GM21723 (cell line): ENCODE results near the gene PLEKHA4.
"Not testable (repeated sequence)": the region's sequence is repeated elsewhere in the genome, so short reads cannot be mapped to it uniquely, and the experiment has no call there.

Experiments
- ATAC-seq: cut with Tn5 transposase; IDR thresholded peaks from one replicate; pipeline ENCODE4 v1.9.1; 2021; ENCODE audit warnings: mild to moderate bottlenecking, moderate library complexity; ENCODE audit not compliant: unreplicated experiment

PLEKHA4 gene

DNA sequence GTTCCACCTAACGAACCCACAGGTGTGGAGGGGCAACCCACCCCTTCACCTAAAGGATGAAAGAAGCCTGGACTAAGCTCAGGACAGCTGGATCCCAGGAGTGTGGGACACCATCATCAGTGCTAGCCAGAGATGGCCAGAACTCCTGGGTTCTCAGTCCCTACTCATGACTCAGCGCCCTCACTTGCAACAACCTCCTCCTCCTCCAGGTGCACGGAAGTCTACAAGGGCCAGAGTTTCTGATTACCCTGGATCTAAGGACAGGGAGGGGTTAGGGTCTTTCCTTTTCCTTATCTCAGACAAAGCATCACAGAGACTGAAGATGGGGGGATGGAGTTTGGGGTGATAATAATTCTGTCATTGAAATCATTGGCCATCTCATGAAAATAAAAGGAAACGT, 22.1 kb upstream of the PLEKHA4 start:
- no peak for ATAC-seq

DNA sequence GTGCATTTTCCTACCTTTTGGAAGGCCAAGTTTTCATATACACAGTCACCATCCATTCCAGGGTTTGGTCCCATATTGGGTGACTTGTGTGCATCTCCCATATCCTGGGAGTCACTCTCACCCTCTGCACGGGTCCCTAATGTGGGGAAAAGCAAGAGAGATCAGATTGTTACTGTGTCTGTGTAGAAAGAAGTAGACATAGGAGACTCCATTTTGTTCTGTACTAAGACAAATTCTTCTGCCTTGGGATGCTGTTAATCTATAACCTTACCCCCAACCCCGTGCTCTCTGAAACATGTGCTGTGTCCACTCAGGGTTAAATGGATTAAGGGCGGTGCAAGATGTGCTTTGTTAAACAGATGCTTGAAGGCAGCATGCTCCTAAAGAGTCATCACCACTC, 21.1 kb upstream of the PLEKHA4 start:
- ATAC-seq: not testable (repeated sequence)

DNA sequence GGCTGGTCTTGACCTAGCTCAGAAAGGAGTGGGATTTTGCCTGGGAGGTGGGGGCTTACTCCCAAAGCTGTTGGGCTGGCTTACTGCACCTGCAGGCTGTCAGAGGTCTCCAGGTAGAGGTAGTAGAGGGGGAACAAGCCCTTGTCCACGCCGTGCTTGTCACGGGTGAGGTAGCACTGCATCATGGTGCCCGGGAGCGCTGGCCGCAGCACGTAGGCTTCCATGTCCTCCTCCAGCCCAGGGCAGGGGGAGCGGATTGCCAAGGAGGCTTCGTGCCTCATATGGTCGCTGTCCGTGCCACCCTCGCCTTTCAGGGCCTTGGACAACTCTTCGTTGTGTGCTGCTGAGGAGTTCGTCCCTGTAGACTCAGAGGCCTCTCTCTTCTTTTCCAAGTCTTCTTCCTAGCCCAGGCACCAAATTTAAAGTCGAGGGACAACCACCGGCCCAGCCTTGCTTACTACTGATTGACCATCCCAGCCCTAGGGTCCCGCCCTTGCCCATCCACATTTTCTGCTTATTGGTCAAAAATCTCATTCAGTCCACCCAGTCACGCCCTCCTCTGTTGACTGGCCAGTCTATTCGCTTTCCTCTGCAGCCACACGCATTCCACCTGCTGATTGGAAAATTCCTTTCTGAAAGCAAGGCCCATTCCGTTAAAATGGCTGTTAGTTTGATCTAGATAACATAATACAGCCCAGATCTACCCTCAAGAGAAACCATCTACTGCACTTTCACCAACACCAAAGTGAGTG, 19.6 kb upstream of the PLEKHA4 start:
- no peak for ATAC-seq

DNA sequence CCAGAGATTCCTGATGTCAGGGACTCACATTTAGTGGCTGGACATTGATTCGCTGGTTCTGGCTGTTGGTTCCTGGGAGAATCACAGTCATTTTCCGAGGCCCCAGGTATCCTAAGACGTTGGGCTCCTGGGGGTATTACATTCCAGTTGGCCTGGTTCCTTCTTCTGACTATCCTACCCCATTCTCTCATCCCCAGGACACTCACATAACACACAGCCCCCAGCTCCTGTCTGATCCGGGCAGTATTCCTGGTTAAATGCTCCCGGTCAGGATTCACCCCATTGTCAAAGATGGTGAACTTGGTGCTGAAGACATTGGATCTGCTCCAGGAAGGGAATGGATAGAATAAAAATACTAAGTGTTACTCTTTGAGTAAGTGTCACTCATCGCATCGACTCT, 15.3 kb upstream of the PLEKHA4 start:
- ATAC-seq: no peak

DNA sequence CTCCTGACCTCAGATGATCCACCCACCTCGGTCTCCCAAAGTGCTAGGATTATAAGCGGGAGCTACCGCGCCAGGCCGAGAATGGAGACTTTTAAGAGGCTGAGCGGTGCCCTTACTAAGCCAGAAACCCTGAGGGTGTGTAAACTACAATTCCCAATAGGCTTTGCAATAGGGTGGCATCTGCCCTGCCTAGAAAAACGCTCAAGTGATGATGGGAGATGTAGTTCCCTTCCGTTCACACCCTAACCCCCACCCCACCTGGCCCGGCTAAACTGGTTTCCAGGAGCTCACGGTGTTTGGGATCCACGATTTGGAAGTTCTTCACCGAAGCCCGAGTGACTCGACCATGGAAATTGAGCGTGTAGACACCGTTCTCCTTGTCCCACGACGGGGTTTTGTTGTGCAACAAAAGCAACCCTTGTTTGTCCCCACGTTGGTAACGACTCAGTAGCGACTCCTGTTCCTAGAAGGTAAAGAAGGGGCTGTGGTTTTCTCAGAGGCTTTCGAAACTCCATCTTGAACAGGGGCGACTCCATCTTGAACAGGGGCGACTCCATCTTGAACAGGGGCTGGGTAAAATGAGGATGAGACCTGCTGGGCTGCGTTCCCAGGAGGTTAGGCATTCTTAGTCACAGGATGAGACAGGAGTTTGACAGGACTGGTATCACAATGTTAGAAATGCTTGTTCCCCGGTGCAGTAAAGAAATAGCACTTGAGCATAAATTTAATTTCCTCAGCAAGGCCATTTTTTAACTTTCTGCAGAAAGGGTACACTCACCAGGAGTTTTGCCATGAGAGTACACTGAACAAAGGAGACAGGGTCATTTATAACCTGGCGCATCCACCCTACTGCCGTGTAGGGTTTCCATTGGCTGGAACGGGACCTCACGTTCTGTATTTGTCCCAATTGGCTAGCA, 13.6 kb upstream of the PLEKHA4 start:
- ATAC-seq: no peak

DNA sequence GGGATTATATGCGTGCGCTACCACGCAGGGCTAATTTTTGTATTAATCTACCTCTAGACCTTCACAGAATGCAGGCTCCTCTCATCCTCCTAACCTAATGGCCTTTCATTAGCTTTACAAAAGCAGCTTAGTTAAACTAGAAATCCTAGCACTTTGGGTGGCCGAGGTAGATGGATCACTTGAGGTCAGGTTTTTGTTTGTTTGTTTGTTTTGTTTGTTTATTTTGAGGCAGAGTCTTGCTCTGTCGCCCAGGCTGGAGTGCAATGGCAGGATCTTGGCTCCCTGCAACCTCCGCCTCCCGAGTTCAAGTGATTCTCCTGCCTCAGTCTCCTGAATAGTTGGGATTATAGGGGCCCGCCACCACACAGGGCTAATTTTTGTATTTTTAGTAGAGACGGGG, 11.3 kb upstream of the PLEKHA4 start:
- not testable (repeated sequence) for ATAC-seq

DNA sequence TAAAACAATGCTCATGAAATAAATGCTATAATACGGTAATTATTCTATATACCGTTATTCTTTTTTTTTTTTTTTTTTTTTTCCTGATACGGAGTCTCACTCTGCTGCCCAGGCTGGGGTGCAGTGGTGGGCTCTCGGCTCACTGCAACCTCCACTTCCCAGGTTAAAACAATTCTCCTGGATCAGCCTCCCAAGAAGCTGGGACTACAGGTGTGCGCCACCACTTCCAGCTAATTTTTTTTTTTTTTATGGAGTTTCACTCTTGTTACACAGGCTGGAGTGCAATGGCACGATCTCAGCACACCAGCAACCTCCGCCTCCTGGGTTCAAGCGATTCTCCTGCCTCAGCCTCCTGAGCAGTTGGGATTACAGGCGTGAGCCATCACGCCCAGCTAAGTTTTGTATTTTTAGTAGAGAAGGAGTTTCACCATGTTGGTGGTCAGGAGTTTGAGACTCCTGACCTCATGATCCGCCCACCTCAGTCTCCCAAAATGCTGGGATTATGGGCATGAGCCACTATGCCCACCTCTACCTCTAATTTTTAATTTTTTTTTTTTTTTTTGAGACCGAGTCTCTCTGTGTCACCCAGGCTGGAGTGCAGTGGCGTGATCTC, 10.7 kb upstream of the PLEKHA4 start:
- no peak for ATAC-seq

DNA sequence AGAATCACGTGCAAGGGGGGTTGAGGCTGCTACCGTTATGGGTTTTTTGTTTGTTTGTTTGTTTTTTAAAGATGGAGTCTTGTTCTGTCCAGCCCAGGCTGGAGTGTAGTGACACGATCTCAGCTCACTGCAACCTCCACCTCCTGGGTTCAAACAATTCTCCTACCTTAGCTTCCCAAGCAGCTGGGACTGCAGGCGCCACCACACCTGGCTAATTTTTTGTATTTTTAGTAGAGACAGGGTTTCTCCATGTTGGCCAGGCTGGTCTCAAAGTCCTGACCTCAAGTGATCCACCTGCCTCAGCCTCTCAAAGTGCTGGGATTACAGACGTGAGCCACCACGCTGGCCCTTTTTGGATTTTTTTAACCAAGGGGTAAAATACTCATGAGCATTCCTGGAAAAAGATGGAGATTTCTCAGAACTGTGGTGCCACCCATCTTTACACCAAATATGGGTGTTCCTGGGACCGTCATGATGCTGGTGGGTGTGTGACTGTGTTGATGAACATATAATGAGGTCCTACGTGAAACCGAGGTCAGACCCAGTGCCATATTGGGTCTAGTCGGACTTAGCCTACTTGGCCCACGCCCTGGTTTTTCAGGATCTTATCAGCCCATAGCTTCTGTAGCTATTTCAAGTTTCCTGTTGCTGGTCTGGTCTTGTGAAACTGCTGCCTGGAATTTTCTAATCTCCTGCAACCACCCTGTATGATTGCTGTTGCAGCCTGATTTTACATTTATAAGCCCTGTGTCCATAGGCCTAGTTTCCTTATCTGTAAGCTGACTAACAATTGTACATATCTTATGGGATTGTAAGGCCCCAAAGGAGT, 10.0 kb upstream of the PLEKHA4 start:
- no peak for ATAC-seq

DNA sequence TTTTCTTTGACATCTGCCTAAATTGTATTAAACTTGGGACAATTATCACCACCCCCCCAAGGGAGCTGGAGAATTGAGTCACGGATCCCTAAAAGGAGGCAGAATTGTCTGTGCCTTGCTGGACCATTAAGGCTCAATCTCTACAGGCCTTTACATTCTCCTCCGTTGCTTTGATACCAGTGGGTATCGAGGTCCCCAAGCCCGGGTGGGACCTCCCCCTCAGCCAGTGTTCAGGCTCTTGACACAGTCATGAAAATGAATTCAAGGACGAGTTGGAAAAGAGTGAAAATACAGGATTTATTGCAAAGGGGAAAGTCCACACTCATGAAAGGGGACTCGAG, 9.4 kb upstream of the PLEKHA4 start:
- ATAC-seq: no peak

DNA sequence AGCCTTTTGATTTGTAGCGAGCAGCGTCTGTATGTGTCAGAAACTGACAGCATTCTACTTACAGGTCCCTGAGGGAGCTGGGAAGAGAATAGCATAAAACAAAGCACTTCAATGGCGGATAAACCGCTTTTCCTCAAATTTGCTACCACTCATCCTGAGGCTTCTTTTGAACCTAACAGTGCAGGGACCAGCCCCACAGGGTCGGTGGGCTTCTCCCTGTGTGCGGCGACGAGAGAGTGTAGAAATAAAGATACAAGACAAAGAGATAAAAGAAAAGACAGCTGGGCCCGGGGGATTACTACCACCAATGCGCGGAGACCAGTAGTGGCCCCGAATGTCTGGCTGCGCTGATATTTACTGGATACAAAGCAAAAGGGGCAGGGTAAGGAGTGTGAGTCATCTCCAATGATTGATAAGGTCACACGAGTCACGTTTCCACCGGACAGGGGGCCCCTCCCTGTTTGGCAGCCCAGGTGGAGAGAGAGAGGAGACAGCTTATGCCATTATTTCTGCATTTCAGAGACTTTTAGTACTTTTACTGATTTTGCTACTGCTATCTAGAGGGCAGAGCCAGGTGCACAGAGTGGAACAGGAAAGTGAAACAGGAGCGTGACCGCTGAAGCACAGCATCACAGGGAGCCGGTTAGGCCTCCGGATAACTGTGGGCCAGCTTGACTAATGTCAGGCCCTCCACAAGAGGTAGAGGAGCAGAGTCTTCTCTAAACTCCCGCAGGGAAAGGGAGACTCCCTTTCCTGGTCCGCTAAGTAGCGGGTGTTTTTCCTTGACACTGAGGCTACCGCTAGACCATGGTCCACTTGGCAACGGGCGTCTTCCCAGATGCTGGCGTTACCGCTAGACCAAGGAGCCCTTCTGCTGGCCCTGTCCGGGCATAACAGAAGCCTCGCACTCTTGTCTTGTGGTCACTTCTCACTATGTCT, 7.9 kb upstream of the PLEKHA4 start:
- ATAC-seq: not testable (repeated sequence)

DNA sequence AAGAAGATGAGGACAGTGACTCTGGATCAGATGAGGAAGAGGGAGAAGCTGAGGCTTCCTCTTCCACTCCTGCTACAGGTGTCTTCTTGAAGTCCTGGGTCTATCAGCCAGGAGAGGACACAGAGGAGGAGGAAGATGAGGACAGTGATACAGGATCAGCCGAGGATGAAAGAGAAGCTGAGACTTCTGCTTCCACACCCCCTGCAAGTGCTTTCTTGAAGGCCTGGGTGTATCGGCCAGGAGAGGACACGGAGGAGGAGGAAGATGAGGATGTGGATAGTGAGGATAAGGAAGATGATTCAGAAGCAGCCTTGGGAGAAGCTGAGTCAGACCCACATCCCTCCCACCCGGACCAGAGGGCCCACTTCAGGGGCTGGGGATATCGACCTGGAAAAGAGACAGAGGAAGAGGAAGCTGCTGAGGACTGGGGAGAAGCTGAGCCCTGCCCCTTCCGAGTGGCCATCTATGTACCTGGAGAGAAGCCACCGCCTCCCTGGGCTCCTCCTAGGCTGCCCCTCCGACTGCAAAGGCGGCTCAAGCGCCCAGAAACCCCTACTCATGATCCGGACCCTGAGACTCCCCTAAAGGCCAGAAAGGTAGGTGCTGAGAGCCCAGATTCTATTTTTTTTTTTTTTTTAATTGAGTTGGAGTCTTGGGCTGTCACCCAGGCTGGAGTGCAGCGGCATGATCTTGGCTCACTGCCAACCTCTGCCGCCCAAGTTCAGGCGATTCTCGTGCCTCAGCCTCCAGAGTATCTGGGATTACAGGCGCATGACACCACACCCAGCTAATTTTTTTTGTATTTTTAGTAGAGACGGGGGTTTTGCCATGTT, 6.1 kb upstream of the PLEKHA4 start:
- no peak for ATAC-seq

DNA sequence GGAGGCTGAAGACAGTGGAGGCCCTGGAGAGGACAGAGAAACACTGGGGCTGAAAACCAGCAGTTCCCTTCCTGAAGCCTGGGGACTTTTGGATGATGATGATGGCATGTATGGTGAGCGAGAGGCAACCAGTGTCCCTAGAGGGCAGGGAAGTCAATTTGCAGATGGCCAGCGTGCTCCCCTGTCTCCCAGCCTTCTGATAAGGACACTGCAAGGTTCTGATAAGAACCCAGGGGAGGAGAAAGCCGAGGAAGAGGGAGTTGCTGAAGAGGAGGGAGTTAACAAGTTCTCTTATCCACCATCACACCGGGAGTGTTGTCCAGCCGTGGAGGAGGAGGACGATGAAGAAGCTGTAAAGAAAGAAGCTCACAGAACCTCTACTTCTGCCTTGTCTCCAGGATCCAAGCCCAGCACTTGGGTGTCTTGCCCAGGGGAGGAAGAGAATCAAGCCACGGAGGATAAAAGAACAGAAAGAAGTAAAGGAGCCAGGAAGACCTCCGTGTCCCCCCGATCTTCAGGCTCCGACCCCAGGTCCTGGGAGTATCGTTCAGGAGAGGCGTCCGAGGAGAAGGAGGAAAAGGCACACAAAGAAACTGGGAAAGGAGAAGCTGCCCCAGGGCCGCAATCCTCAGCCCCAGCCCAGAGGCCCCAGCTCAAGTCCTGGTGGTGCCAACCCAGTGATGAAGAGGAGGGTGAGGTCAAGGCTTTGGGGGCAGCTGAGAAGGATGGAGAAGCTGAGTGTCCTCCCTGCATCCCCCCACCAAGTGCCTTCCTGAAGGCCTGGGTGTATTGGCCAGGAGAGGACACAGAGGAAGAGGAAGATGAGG, 5.3 kb upstream of the PLEKHA4 start:
- no peak for ATAC-seq

DNA sequence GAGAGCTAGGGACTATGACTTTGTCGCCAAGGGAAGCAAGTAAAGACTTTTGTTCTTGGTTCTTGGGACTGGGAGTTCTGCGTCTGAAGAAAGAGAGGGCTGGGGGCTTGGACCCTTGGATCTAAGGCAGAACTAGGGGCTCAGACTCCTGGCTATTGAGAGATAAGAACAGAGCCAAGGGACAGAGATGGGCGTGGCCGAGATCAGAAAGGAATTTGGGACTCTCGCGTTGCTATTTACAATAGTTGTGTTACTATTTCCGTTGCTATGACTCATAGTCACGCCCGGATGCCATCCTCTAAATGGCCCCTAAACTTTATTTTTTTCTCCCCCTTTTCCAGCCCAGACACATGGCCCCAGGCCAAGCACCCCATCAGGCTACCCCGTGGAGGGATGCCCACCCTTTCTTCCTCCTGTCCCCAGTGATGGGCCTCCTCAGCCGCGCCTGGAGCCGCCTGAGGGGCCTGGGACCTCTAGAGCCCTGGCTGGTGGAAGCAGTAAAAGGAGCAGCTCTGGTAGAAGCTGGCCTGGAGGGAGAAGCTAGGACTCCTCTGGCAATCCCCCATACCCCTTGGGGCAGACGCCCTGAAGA, 4.6 kb upstream of the PLEKHA4 start:
- ATAC-seq: peak; percentile 29

DNA sequence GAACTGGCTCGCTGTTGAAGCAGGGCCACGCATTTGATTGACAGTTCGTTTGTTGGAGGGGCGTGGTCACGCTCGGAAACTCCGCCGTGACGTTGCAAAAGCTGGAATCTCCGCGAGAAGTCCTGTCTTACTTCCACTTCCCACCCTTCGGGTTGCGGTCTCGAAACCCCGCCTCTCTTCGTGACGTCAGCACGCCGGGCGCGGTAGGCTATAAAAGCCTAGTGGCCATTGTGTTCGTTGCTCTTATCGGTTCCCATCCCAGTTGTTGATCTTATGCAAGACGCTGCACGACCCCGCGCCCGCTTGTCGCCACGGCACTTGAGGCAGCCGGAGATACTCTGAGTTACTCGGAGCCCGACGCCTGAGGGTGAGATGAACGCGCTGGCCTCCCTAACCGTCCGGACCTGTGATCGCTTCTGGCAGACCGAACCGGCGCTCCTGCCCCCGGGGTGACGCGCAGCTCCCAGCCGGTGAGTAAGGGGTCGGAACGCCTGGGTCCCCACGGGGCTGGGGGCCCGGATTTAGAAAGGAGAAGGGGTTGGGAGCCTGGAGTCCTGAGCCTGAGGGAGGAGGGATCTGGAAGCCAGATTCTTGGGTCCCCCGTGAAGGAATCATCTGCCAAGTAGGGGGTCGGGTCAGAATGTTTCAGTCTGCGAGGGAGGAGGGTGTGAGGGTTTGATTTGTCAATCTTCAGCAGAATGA, 3.9 kb upstream of the PLEKHA4 start, which contains the start of gene PPP1R15A:
TSS of gene PPP1R15A (plus strand) at position 240 of the 702 bp plus-strand sequence. CDS start 813 bp downstream, outside the sequence.
- peak; percentile 43 for ATAC-seq

DNA sequence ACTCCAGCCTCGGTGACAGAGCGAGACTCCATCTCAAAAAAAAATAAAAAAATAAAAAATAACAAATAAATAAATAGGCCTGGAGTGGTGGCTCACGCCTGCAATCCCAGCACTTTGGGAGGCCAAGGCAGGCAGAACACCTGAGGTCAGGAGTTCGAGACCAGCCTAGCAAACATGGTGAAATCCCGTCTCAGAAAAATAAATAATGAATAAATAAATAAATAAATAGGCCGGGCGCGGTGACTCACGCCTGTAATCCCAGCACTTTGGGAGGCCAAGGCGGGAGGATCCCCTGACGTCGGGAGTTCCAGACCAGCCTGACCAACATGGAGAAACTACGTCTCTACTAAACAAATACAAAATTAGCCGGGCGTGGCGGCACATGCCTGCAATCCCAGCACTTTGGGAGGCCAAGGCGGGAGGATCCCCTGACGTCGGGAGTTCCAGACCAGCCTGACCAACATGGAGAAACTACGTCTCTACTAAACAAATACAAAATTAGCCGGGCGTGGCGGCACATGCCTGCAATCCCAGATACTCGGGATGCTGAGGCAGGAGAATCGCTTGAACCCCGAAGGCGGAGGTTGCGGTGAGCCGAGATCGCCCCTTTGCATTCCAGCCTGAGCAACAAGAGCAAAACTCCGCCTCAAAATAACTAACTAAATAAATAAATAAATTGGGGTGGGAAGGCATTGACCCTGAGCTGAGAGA, 3.2 kb upstream of the PLEKHA4 start:
- ATAC-seq: not testable (repeated sequence)

DNA sequence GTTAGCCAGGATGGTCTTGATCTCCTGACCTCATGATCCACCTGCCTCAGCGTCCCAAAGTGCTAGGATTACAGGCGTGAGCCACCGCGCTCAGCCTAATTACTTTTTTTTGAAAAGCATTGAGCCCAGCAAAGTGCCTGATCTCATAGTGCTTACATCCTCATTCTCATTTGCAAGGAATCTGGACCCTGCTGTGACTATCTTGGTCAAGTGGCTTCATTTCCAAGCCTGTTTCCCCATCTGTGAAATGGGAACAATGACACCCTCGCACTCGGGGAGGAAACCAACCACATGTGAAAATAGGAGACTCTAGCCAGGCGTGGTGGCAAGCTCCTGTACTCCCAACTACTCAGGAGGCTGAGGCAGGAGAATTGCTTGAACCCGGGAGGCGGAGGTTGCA, 1.6 kb upstream of the PLEKHA4 start:
- ATAC-seq: no peak
